ENCODE measurements around the gene ENPP7. TPM values are rescaled to one million over a fixed set of nuclear protein-coding genes. Genes with fewer than 3 reads are reported as not detected.

The ENPP7 gene
- total RNA-seq, 6 experiments from 2014 or later = not detected

- TF ChIP-seq CTCF (IDR thresholded peaks at IDR 0.05) = no peak
- H3K4me1 Mint-ChIP-seq (ENCODE audit: low read depth) = peaks cover 7% of the 10 kb centered on the region; the same call in 1 of the 2 replicates
- no peak overlapping the region for H3K27ac Mint-ChIP-seq
- H3K4me3 Mint-ChIP-seq = no peak overlapping the region
- H3K9me3 Mint-ChIP-seq = no peaks in the 10 kb centered on the region
- DNase-seq = no peak
- H3K36me3 Mint-ChIP-seq (ENCODE audit: low read depth) = no peaks in the 10 kb centered on the region
- peaks cover 46% of the 10 kb centered on the region for H3K27me3 Mint-ChIP-seq (ENCODE audit: insufficient read depth)
Observed at GRCh38 chr17:79693419-79693818, 37.3 kb upstream of the ENPP7 start.

GRCh38 chr17:79695293-79695790, 35.4 kb upstream of the ENPP7 start:
- peaks cover 35% of the 10 kb centered on the region for H3K27me3 Mint-ChIP-seq (ENCODE audit: insufficient read depth)
- peaks cover 7% of the 10 kb centered on the region; the same call in 1 of the 2 replicates for H3K4me1 Mint-ChIP-seq (ENCODE audit: low read depth)
- no peak for DNase-seq
- no peaks in the 10 kb centered on the region for H3K36me3 Mint-ChIP-seq (ENCODE audit: low read depth)
- no peak overlapping the region for H3K27ac Mint-ChIP-seq
- H3K9me3 Mint-ChIP-seq = no peaks in the 10 kb centered on the region
- TF ChIP-seq CTCF (IDR thresholded peaks at IDR 0.05) = no peak
- H3K4me3 Mint-ChIP-seq = no peak overlapping the region

- Mint-ChIP-seq H3K27me3 (ENCODE audit: insufficient read depth) (peaks cover 38% of the 10 kb centered on the region), H3K36me3 (ENCODE audit: low read depth) (no peaks in the 10 kb centered on the region), H3K27ac (no peak overlapping the region), H3K4me1 (ENCODE audit: low read depth) (peaks cover 7% of the 10 kb centered on the region; the same call in 1 of the 2 replicates), H3K9me3 (no peaks in the 10 kb centered on the region), H3K4me3 (no peak overlapping the region)
- no peak for DNase-seq
- TF ChIP-seq CTCF (IDR thresholded peaks at IDR 0.05) = no peak
Observed at GRCh38 chr17:79695797-79696609, 34.7 kb upstream of the ENPP7 start.

GRCh38 chr17:79696610-79696982, 34.1 kb upstream of the ENPP7 start:
- H3K27ac Mint-ChIP-seq = no peak overlapping the region
- H3K4me1 Mint-ChIP-seq (ENCODE audit: low read depth) = peaks cover 7% of the 10 kb centered on the region; the same call in 1 of the 2 replicates
- no peaks in the 10 kb centered on the region for H3K9me3 Mint-ChIP-seq
- no peak for TF ChIP-seq CTCF (IDR thresholded peaks at IDR 0.05)
- no peak overlapping the region for H3K4me3 Mint-ChIP-seq
- DNase-seq = no peak
- H3K36me3 Mint-ChIP-seq (ENCODE audit: low read depth) = no peaks in the 10 kb centered on the region
- H3K27me3 Mint-ChIP-seq (ENCODE audit: insufficient read depth) = peaks cover 37% of the 10 kb centered on the region

GRCh38 chr17:79698146-79698846, 32.4 kb upstream of the ENPP7 start:
- Mint-ChIP-seq H3K4me3 (no peak overlapping the region), H3K4me1 (ENCODE audit: low read depth) (peaks cover 7% of the 10 kb centered on the region; the same call in 1 of the 2 replicates), H3K27me3 (ENCODE audit: insufficient read depth) (peaks cover 29% of the 10 kb centered on the region), H3K36me3 (ENCODE audit: low read depth) (no peaks in the 10 kb centered on the region), H3K27ac (no peak overlapping the region), H3K9me3 (no peaks in the 10 kb centered on the region)
- no peak for DNase-seq
- TF ChIP-seq CTCF (IDR thresholded peaks at IDR 0.05) = no peak

Measured in HFFc6 (cell line).